Kidney glomerular epithelial cell (primary cell): ENCODE results near the gene PLA2G4D.

Source experiments
- DNase-seq: peaks from one replicate; lab custom pipeline; 2025; lab: John Stamatoyannopoulos, UW

The PLA2G4D gene

GRCh38 chr15:42018306-42019224, 75.8 kb downstream of the PLA2G4D start:
- no peak for DNase-seq
